Femur (tissue), 1 donor: ENCODE results near the gene SERINC4.
A peak's percentile ranks its signal among the peaks of the same experiment; 100 is the strongest.
"Not testable (repeated sequence)": the region's sequence is repeated elsewhere in the genome, so short reads cannot be mapped to it uniquely, and the experiment has no call there.

Experiments used
- DNase-seq: peaks from one replicate; pipeline ENCODE4 v3.0.0-alpha.2; 2017

The SERINC4 gene

GRCh38 chr15:43799945-43800285 lies at the start of gene SERINC4:
TSS of gene SERINC4 (minus strand) at chr15:43800220. CDS start at chr15:43799986, 234 bp downstream.
- DNase-seq = no peak

- DNase-seq = no peak
These were observed 45.4 kb upstream of the SERINC4 start for GRCh38 chr15:43845421-43845820.

GRCh38 chr15:43832485-43832884 lies 32.5 kb upstream of the SERINC4 start:
- not testable (repeated sequence) for DNase-seq

GRCh38 chr15:43831519-43832052 lies 31.6 kb upstream of the SERINC4 start:
- DNase-seq = not testable (repeated sequence)

GRCh38 chr15:43830691-43831275 lies 30.8 kb upstream of the SERINC4 start:
- DNase-seq = not testable (repeated sequence)

GRCh38 chr15:43829951-43830540 lies 30.0 kb upstream of the SERINC4 start:
- not testable (repeated sequence) for DNase-seq

GRCh38 chr15:43828061-43828657 lies 28.1 kb upstream of the SERINC4 start:
- DNase-seq = no peak

- DNase-seq = peak; percentile 88
These were observed 26.7 kb upstream of the SERINC4 start, which contains the start of gene WDR76 for GRCh38 chr15:43826508-43827341. TSS of gene WDR76 (plus strand) at chr15:43827002. CDS start at chr15:43827033, 31 bp downstream.

- DNase-seq = no peak
These were observed 26.0 kb upstream of the SERINC4 start for GRCh38 chr15:43826029-43826507.

GRCh38 chr15:43825305-43825704 lies 25.3 kb upstream of the SERINC4 start:
- not testable (repeated sequence) for DNase-seq

- peak; percentile 96 for DNase-seq
These were observed 24.6 kb upstream of the SERINC4 start, which contains the start of gene MFAP1 for GRCh38 chr15:43824302-43825246. TSS of gene MFAP1 (minus strand) at chr15:43824690. CDS start at chr15:43824569, 121 bp downstream.

GRCh38 chr15:43821505-43821904 lies 21.5 kb upstream of the SERINC4 start:
- DNase-seq = no peak

GRCh38 chr15:43815064-43815463 lies 15.0 kb upstream of the SERINC4 start:
- DNase-seq = not testable (repeated sequence)

GRCh38 chr15:43808960-43809678 lies 9.1 kb upstream of the SERINC4 start:
- DNase-seq = no peak

- no peak for DNase-seq
These were observed 8.5 kb upstream of the SERINC4 start for GRCh38 chr15:43808435-43808950.

GRCh38 chr15:43802676-43803075 lies 2.7 kb upstream of the SERINC4 start:
- not testable (repeated sequence) for DNase-seq

GRCh38 chr15:43800286-43801141 lies 494 bp upstream of the SERINC4 start, which contains the start of gene HYPK:
TSS of gene HYPK (plus strand) at chr15:43800599. CDS start at chr15:43800623, 24 bp downstream.
- DNase-seq = peak; percentile 96

GRCh38 chr15:43799209-43799944 lies 643 bp downstream of the SERINC4 start:
- DNase-seq = no peak

- DNase-seq = no peak
These were observed 3.5 kb downstream of the SERINC4 start for GRCh38 chr15:43796566-43796965.
